VCaP (cell line): ENCODE measurements around the gene NEK3.
A peak's percentile ranks its signal among the peaks of the same experiment; 100 is the strongest.
"Not testable (repeated sequence)": the region's sequence is repeated elsewhere in the genome, so short reads cannot be mapped to it uniquely, and the experiment has no call there.

Experiments used
- H3K27ac ChIP-seq: fragments of 450-650 bp; 2 replicates; pipeline ENCODE4 v1.5.1; 2017
- CTCF ChIP-seq: fragments of 450-650 bp; conservative IDR thresholded peaks from 2 replicates; pipeline ENCODE4 v1.5.1; 2017; ENCODE audit warnings: mild to moderate bottlenecking, moderate library complexity

The NEK3 gene

GRCh38 chr13:52159159-52159982 is at the start of gene NEK3:
Gene NEK3 (minus strand): TSS chr13:52159597. CDS start chr13:52156191, 3,406 bp downstream.
- H3K27ac ChIP-seq = peak within 1 kb of the TSS; percentile 75
- TF ChIP-seq CTCF = no peak

GRCh38 chr13:52208384-52208783 is 49.0 kb upstream of the NEK3 start:
- H3K27ac ChIP-seq = not testable (repeated sequence)

GRCh38 chr13:52207896-52208295 is 48.5 kb upstream of the NEK3 start:
- not testable (repeated sequence) for H3K27ac ChIP-seq

- not testable (repeated sequence) for H3K27ac ChIP-seq
Measured at GRCh38 chr13:52207337-52207736, 47.9 kb upstream of the NEK3 start.

GRCh38 chr13:52204546-52204945 is 45.1 kb upstream of the NEK3 start:
- H3K27ac ChIP-seq = not testable (repeated sequence)

- not testable (repeated sequence) for H3K27ac ChIP-seq
Measured at GRCh38 chr13:52203864-52204263, 44.5 kb upstream of the NEK3 start.

- 0 out of 2 replicates have a peak, but pooled peaks have one; percentile 6 for TF ChIP-seq CTCF
- not testable (repeated sequence) for H3K27ac ChIP-seq
Measured at GRCh38 chr13:52202506-52202905, 43.1 kb upstream of the NEK3 start.

- TF ChIP-seq CTCF = peak; percentile 66
- H3K27ac ChIP-seq = not testable (repeated sequence)
Measured at GRCh38 chr13:52201439-52202193, 42.2 kb upstream of the NEK3 start.

GRCh38 chr13:52195401-52195837 is 36.0 kb upstream of the NEK3 start:
- TF ChIP-seq CTCF = no peak

GRCh38 chr13:52194184-52194868 is 34.9 kb upstream of the NEK3 start:
- peak; percentile 19 for TF ChIP-seq CTCF
- H3K27ac ChIP-seq = peak overlapping the region; percentile 80

More at GRCh38 chr13:52195401-52195837, 36.0 kb upstream of the NEK3 start:
- peak overlapping the region; percentile 80; the same call in 1 of the 2 replicates for H3K27ac ChIP-seq

- H3K27ac ChIP-seq = peak overlapping the region; percentile 80
Measured at GRCh38 chr13:52193587-52194183, 34.3 kb upstream of the NEK3 start.

GRCh38 chr13:52187424-52188187 is 28.2 kb upstream of the NEK3 start:
- not testable (repeated sequence) for H3K27ac ChIP-seq
